GM19452 (cell line): ENCODE measurements around the gene CMIP.

Source experiments
- ATAC-seq: cut with Tn5 transposase; IDR thresholded peaks from one replicate; pipeline ENCODE4 v1.9.1; 2021; ENCODE audit not compliant: unreplicated experiment

CMIP gene

GRCh38 chr16:81615833-81616232 lies 171.2 kb downstream of the CMIP start:
- no peak for ATAC-seq

GRCh38 chr16:81616321-81617020 lies 171.9 kb downstream of the CMIP start:
- ATAC-seq = peak; percentile 80

DNA sequence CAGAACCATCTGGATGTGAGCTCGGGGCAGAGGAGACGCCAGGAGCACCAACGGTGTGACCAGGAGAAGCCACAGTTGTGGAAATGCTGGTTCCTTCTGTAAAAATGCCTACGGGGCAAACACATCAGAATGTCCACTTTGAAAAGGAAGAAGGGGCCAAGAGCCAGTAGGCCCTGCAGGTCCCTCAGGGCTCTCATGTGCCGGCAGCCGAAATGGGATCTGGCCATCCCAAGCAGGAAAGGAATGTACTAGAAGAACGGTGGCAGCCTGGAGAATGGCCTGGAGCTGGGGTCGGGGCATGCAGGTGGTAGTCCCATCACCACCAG lies 172.4 kb downstream of the CMIP start:
- ATAC-seq = no peak

GRCh38 chr16:81618187-81618586 lies 173.6 kb downstream of the CMIP start:
- ATAC-seq = no peak

- no peak for ATAC-seq
Measured at GRCh38 chr16:81618661-81619060, 174.1 kb downstream of the CMIP start.

DNA sequence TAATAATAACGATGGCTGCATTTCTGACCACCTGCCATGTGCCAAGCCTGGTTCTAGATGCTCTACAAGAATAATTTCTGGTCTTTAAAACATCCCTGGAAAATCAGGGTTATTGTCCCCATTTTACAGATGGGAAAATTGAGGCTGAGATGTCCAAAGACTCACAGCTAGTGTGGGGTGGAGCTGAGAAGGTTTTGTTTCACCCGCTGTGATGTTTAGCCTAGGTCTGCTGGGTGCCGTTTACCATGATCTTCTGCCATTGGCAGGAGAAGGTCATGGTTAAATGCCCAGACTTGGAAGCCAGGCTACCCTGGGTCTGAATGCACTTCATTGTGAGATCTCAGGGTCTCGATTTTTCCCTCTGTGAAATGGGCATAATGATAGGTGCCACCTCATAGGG lies 175.4 kb downstream of the CMIP start:
- no peak for ATAC-seq

GRCh38 chr16:81620796-81621195 lies 176.2 kb downstream of the CMIP start:
- no peak for ATAC-seq

- ATAC-seq = no peak
Measured at GRCh38 chr16:81621496-81621895, 176.9 kb downstream of the CMIP start.

DNA sequence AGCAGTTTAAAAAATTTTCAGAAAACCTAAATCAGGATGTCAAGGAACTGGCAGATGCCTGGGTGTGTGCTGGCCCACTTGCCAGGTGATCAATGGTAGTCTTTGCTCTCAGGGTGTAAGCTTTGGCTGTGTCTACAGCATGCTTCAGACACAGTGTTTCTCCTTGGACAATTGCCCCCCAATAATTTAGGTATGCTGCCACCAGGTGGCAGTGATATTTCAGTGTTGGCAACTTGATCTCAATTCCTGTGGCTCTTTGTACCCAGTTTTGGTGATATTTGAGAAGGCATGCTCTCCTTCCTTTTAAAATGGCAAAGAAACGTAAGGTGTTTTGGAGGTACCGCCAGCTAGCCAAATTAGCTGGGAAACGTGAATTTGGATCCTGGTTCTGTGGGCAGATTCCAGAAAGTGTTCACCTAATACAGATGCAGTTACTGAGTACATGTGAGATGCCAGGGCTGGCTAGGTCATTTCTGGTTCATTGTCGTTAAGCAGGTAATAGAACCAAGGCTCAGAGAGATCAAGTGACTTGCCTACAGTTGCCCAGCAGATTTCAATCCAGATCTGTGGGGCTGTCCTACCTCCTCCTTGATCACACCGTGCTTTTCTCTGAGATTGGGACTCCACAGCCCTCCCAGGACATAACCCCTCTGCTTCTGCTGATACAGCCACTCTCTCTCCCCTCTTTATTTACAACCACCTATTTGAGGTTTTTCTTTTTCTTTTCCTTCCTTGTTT lies 178.9 kb downstream of the CMIP start:
- ATAC-seq = no peak

- no peak for ATAC-seq
Measured at GRCh38 chr16:81624403-81624759, 179.8 kb downstream of the CMIP start.

DNA sequence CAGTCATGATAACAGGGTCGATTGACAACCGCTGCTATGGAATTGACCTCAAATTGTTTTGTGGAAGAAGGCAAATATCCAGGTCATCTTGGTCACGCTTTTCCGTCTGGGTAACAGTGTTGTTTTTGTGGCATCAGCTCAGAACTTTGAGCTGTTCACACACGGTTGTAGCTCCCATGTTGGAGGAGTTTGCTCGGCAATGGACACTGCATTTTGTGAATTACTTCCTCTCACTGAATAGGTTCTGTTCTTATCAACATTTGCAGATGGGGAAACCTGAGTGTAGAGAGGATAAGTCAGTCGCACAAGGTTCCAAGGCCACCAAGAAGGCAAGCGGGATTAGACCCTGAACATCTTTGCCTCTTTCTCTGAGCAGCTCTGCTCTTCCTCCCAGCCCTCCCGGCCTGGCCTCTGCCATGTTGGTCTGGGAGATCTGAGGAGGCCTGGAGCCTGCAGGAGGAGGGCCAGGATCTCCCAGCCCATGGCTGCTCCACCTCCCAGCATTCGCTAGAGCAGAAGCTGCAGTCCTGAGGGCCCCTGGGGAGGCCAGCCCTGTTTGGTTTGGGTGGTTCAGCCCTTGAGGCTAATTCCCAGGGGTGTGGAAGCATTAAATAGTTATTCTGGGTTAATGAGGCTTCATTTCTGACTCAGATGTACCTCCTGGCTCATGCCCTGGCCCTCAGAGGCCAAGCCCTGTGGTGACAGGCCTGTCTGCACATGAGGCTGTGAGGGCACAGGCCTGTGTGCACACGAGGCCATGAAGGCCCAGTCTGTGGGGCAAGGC lies 180.3 kb downstream of the CMIP start:
- no peak for ATAC-seq

DNA sequence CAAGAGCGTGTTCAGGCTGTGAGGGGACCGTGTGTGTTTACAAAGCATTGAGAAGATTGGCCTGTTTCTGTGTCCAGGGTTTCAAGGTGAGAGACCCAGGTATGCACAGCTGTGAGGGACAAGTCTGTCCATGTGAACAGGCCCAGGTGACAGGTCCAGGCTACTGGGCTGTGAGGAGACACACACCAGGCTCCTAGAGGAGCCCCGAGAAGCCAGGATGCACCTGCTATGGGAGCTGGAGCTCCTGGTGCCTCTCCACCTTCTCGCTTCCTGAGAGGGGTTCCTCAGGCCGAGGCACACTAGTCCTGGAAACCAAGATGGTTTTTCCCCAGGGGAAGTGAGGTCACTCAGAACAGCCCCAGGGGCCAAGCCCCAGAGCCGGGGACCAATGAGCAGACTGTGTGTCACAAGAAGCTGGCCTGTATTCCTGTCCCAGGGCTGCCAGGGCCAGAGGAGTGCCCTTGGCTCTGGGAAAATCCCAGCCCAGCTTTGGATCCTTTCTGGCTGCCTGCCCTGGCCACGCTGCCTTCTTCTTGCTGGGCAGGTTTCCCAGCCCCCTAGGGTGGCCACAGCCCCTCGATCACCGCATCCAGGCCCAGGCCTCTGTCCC lies 181.0 kb downstream of the CMIP start:
- no peak for ATAC-seq

- ATAC-seq = no peak
Measured at GRCh38 chr16:81626181-81626674, 181.6 kb downstream of the CMIP start.

- ATAC-seq = no peak
Measured at GRCh38 chr16:81627024-81627423, 182.4 kb downstream of the CMIP start.

DNA sequence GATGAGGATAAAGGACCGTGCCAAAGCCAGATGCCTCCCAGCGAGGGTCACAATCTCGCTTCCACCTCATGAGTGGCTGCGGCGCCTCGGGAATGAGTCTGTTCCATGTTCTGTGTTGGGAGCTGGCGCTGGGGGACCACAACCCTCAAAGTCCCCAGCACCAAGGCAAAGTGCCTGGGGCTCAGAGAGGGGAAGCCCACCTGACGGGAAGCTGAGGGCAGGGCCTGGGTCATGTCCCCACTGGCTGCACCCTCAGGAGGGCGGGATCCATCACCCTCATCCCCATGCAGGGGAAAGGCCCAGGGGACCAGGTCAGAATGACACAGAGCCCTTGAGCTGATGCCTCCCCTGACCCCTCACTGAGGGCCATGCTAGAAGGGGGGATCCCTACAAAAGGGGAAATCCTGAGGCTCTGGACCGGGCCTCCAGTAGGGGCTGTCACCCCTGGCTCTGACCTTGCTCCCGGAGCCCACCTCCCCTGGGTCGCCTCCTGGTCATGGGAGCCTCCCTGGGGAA lies 183.2 kb downstream of the CMIP start:
- no peak for ATAC-seq

- no peak for ATAC-seq
Measured at GRCh38 chr16:81629034-81629802, 184.6 kb downstream of the CMIP start.

DNA sequence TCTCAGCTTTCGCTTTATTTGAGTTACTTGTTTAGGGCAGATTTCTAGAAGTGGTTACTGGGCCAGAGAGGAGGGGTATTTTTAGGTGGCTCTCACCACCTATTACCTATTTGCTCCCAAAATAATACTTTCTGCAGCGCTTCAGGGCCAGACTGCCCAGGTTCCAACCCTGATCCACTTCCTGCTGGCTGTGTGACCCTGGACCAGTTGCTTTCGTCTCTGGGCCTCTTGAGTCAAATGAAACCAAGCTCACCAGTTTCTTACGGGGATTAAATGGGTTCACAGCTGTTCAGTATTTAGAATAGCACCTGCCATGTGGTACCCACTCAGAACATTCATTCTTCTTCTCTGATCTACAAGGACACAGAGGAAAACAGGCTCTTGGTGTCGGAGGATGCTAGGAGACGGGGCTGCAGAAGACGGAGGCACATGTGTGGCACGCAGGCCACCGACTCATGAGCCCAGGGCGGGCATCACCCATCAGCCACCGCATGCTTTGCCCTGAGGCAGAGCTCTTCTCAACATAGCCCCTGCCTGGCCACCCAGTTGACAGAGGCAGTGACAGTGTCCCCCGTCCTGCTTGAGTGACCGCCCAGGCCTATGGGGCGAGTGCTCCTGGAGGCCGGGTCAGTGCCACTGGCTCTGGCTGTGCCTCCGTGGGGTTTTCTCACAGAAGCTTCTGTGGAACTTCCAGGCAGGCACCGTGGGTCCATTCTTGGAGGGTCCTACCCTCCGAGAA lies 185.5 kb downstream of the CMIP start:
- ATAC-seq = no peak

DNA sequence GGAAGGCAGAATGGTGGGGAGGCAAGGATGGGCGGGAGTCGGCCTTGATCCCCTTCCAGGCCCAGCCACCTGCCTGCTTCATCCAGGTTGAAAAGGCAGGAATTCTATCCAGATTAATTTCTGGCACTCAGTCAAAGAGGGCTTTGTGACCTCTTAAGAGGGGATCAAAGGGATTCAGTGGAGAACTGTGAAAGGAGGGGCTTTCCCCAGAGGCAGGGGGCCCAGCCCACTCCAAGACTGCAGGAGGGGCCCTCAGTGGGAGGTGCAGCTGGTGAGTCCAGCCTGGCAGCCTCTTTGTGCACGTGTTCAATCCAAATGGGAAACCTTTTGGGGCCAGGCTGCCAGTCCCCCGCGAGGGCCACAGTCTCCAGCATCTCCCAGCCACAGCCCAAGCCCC lies 186.0 kb downstream of the CMIP start:
- no peak for ATAC-seq

- ATAC-seq = no peak
Measured at GRCh38 chr16:81632392-81633146, 188.0 kb downstream of the CMIP start.
